GM10266 (cell line): ENCODE data around the gene C10orf62.

ENCODE experiments used
- DNase-seq: peaks from one replicate; pipeline ENCODE4 v3.0.0; 2012; ENCODE audit errors: extremely low spot score
- TF ChIP-seq, protein P1 (sequence below): IDR thresholded peaks from 2 replicates; pipeline ENCODE4 v1.5.1; 2012; ENCODE audit warnings: mild to moderate bottlenecking, low read depth; ENCODE audit not compliant: control insufficient read depth, insufficient read depth; ENCODE audit errors: missing control alignments

Gene C10orf62

DNA sequence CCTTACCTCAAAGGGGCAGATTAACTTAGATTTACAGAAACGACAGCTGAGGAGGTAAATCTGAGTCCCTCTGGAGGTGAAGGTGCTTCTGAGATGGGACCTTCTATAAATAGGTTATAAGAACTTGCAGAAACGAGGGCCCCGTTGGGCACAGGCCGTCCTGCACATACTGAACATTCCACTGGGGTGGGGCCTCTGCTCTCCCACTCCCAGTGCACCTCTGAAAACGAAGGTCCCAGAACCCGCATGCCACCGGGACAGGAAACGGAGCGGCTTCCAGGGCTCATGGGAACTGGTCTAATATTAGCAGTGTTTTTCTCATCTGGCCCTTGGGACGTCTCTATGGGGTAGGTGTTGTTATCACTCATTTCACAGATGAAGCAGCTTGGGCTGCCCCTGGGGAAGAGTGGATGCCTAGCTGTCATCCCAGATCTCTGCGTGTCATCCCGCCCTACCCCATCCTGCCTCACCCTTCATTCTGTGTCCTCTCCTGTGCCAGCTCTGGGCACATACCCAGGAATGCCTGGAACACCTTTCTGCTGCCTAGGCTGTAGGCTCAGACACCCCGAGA lies 19.6 kb downstream of the C10orf62 start:
- TF ChIP-seq, protein P1, sequence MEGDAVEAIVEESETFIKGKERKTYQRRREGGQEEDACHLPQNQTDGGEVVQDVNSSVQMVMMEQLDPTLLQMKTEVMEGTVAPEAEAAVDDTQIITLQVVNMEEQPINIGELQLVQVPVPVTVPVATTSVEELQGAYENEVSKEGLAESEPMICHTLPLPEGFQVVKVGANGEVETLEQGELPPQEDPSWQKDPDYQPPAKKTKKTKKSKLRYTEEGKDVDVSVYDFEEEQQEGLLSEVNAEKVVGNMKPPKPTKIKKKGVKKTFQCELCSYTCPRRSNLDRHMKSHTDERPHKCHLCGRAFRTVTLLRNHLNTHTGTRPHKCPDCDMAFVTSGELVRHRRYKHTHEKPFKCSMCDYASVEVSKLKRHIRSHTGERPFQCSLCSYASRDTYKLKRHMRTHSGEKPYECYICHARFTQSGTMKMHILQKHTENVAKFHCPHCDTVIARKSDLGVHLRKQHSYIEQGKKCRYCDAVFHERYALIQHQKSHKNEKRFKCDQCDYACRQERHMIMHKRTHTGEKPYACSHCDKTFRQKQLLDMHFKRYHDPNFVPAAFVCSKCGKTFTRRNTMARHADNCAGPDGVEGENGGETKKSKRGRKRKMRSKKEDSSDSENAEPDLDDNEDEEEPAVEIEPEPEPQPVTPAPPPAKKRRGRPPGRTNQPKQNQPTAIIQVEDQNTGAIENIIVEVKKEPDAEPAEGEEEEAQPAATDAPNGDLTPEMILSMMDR, result no peak
- DNase-seq, result no peak

DNA sequence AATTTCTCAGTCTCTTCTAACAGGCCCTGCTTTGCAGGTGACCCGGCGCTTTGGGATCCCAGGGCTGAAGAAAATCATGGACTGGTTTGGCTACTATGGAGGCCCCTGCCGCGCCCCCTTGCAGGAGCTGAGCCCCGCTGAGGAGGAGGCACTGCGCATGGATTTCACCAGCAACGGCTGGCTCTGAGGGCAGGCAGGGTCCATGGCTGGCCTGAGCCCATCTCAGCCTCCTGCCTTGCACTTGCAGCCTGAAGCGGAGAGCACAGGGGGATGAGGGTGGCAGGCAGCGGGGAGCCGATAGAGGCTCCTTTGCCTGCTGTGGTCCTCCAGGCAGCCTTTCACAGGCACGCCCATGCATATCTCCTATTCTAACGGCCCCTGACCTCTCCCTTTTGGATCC lies 22.0 kb downstream of the C10orf62 start:
- TF ChIP-seq, protein P1, result no peak
- no peak for DNase-seq

DNA sequence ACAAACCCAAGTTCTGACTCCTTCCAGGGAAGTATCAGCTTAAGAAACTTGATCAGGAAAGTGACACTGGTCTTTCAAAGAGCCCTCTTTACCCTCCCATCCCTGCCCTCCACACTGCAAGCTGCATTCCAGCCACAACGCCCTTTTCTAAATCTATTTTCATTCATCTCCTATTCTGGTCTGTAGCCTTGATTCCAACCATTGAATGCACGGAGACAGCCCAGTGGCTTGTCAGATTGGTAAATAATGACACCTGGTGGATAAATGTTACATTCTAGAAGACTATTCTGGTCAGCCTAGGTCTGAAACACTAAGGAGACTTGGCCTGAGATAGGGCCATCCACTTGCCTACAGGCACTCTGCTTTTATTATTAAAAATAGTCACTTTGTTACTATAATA lies 22.9 kb downstream of the C10orf62 start:
- TF ChIP-seq, protein P1, result no peak
- no peak for DNase-seq

GRCh38 chr10:97618285-97618684 lies 28.8 kb downstream of the C10orf62 start:
- no peak for DNase-seq
- TF ChIP-seq, protein P1, result no peak

DNA sequence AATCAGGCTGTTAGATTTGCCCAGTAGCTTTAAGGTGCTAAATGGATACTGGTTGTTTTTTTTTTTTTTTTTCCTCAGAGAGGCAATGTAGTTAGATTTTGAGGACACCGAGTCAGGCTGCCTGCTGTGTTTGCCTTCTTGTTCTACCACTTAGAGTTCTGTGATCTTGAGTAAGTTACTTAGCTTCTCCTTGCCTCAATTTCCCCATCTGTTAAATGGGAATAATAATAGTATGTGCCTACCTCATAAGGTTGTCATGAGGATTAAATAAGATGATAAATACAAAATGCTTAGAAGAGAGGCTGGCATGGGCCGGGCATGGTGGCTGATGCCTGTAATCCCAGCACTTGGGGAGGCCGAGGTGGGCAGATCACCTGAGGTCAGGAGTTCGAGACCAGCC lies 29.2 kb downstream of the C10orf62 start:
- DNase-seq, result no peak
- TF ChIP-seq, protein P1, result no peak

DNA sequence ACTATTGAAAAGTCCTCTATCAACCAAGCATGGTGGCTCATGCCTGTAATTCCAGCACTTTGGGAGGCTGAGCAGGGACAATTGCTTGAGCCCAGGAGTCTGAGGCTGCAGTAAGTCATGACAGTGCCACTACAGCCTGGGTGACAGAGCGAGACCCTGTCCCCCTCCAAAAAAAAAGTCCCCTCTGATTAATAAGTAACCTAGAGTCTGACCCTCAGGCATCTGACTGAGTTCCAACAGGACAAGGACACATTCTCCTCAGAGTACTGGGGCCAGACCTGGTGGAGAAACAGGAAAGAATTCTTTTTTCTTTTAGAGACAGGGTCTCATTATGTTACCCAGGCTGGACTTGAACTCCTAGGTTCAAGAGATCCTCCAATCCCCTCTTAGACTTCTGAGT lies 33.8 kb downstream of the C10orf62 start:
- DNase-seq, result no peak
- TF ChIP-seq, protein P1, result no peak

DNA sequence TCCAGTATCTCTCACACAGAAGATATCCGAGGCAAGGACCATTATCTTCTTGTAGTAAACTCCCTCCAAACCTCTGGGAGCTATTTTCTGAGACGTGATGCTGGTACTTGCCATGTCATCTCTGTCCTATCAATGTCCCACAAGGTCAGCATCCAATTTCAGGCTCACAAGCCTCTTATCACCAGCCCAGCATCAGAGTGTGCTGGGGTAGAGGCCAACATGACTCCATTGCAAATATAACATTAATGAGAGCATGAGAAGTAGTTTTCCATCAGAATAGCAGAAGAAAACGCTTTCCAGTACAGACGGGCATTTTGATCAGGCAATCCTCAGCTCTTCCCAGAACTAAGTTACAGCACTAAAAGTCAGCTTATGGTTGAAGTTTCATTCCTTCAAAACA lies 38.2 kb downstream of the C10orf62 start:
- TF ChIP-seq, protein P1, result no peak
- no peak for DNase-seq
